ENCODE measurements around the gene OVCA2.

The OVCA2 gene

DNA sequence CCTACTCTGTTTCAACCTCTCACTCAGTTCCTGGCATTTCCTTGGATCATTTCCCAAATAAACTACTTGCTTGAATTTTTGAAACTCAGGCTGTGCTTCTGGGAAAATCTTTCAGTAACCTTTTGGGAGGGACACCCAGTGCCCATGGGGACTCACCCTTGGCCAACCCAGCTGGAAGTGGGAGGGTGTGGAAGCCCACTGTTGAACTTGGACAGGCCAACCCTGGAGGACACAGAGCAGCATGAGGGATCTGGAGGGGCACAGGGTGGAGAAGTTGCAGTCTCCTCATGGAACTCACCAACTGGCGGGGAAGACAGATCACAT lies 27.9 kb upstream of the OVCA2 start:
- no peak for DNase-seq

DNA sequence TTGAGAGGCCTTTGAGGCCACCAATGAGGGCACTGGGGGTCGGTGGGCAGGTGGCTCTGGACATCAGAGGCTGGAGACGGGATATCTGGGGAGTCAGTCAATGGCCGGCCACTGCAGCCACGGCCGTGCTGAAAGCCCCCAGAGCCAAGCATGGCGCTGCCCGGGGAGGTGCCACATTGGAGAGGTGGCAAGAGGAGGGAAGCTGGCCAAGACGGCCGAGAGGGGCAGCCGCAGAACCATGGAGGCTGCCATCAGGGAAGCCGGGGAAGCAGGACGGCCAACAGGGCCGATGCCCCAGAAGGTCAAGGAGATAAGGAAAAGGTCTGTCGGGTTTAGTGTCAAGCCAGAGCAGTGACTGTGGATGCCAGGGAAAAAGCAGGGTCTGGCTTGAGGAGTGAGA lies 26.5 kb upstream of the OVCA2 start:
- no peak for DNase-seq

DNA sequence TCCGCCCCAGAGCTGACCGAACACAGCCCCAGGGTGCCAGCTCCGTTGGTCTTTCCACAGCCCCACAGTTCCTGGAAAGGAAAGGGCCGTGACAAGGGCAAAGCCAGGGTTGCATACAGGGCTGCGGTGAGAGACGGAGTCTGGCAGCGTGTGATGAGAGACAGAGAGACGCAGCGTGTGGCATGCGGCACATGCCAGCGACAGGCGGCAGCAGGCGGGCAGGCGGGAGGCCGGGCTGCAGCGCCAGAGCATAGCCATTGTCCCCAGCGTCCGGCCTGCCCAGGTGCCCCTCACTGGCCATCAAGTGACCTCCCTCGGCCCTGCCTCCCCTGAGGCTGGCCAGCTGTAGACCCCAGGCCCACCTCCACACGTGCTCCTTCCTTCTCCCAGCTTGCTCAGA lies 25.3 kb upstream of the OVCA2 start:
- no peak for DNase-seq

DNA sequence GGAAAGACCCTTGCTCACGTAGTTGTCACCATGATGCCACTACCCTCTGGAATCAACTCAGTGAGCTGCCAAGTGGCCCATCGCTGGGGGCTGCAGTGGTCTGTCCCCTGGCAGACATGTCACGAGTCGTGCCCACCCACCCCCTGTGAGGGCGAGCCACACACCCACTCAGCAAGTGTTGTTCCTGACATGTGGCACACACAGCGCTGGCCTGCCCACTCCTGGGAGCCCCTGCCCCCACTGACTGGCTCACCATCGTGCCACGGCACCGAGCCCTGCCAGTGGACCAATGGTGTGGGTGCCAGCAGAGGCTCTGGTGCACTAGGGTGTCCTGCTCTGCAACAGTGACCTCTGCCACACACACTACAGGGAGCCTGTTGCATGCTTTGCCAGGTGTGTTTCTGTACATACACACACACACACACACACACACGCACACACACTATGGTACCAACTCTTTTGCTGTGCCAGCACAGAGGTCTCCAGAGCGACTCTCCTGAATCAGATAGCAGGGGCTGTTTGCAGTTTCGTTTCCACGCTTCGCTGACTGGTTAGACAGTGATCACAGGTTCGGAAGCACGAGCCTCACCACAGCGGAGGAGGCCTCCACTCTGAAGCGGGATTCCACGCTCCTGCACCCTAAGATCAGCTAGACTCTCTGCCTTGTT lies 24.4 kb upstream of the OVCA2 start:
- no peak for DNase-seq

DNA sequence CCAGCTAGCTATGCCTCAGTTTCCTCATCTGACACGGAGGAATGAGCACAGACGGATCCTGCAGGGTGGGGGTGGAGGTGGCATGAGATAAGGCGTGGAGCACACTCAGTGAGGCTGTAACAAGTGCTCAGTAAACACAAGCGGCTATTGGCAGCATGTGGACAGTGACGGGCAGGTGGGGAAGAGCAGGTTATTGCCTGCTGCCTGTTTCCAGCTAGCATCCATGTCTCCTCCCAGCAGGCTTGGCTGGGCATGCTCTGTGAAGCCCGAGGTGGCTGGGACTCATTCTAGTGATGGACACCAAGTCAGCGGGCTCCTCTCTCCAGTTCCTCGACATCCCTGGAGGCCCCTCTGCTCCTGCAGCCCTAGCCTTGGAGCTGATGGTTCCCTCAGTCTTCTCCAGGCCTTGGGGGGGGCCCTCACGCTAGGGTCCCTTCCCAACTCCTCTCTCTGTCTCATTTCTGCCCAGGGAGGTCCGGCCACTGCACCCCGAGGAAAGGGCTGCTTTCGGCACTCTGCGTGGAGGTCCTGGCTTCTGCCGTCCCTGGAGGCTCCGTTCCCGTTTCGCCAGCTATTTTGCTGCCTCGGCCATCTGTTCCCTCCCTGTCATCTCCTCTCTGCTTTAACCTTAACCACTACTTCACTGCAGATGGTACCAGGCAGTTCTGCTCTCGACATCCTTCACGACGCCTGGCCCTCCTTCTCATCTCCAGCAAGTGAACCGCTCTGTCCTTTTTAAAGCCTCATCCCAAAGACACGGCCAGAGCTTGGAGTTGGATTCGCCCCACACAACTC lies 22.9 kb upstream of the OVCA2 start:
- no peak for DNase-seq

DNA sequence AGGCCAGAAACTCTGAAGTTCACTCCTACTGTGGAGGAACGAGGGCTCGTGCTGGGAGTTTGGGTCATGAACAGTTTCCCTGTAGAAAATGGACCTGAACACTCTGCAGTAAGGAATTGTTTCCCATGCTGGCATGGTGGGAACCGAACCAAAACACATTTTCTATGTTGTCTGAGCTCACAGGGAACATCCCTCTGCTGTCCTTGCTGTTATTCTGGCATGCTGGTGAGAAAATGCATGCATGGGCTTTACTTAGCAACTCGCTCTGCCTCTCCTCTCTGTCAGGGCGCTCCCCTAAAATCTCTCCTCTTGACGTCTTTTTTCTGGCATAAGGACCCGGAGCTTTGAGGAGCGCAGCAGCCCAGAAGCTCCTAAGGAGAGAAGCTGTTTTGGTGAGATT lies 22.1 kb upstream of the OVCA2 start:
- no peak for DNase-seq

DNA sequence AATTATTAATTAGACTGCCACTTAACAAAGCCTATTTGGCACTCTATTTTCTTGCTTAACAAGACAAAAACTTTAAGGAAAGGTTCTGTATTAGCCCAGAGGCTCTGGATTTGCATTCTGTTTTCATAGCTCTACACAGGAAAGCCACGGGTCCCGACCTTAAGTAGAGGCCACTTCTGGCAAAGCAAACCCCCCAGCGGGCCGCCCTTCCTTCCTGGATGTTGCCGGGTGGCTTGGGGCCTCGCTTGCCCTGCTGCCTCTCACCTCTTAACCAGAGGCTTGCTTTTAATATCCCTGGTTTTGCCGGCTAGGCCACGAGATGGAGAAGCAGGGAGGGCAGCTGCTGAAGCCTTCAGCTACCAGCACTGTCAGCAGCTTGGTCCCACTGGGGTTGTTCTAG lies 21.1 kb upstream of the OVCA2 start:
- no peak for DNase-seq

DNA sequence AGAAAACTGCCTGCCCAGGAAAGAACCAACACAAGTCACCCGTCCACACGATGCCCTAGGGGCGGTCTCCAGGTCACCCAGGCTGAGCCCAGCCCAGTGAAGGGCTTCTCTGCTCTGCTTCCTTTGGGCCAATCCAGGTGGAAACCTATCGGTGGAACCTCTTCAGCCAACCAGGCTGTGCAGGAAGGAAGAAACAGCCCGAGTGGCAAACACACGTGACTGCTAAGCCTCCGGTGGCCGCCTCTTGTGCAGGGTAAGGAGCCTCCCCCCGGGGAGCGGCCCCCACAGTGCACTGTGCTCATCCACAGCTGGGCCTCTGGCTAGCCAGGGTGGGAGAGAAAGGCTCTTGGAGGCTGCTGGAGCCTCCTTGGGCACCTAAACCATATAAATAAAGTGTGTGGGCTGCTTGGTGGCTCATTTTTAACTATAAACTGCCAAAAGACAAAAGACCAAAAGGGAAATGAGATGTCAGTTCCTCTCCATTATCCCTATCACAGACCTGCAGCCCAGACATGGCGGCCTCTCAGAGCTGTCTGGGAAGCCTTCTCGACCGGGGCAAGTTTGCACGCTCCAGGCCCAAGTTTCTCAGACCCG lies 19.1 kb upstream of the OVCA2 start:
- DNase-seq: no peak

DNA sequence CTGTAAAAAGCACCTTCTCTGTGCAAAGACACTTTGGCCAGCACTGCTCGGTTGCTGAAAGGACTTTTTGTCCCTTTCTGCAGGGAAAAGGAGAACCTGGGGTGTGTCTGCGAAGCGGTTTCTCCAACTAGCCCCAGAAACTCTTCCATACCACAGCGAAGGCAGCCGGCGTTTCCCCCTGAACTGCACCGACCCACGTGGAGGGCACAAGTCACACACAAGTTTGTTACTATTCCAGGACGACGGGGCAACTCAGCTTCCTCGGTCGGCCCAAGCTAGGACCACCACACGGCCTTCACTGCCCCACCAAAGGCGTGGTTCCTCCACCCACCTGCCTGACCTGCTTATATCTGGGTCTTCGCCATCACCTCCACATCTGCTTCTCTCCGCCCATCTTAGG lies 18.6 kb upstream of the OVCA2 start:
- DNase-seq: peak in 1 of 4 experiments; percentile 14

DNA sequence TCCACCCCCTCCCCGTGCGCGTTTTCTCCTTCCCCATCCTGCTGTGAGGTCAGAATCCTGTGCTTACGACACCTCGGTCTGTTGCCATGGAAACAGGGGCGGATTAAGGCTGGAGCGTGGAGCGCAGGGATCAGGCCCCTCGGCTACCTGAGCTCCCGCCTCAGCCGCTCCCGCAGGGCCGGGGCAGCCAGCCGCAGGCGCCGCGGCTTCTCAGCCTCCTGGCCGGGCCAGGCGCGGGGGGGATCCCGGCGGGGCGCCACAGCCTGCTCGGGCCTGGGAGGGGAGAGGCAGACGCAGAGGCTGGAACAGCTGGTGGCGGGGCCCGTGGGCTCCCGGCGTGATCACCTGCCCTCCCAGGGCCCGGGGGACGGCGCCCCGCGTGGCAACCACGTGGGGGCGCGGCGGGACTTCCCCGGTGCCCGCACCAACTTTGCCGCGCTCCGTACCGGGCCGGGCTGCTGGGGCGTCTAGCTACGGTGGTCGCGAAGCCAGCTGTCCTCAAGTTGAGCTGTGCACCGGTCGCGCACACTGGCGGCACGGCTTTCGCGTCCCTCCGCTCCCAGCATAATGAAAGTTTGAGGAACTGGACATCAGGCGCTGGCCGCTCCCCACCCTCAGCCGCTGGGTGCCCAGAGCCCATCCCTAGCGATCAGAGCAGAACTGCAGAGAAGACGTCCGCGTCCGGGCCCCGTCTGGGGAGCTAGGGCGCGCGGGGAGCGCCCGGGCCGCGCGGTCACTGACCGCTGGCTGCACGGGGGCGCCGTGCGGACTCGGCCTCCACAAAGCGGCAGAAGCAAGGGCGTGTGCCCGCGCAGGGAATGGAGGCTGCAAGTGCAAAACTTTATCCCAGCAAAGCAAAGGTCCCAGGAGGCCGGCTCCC lies 17.9 kb upstream of the OVCA2 start:
- DNase-seq: peak; percentile 69 to 79 (median 77)

DNA sequence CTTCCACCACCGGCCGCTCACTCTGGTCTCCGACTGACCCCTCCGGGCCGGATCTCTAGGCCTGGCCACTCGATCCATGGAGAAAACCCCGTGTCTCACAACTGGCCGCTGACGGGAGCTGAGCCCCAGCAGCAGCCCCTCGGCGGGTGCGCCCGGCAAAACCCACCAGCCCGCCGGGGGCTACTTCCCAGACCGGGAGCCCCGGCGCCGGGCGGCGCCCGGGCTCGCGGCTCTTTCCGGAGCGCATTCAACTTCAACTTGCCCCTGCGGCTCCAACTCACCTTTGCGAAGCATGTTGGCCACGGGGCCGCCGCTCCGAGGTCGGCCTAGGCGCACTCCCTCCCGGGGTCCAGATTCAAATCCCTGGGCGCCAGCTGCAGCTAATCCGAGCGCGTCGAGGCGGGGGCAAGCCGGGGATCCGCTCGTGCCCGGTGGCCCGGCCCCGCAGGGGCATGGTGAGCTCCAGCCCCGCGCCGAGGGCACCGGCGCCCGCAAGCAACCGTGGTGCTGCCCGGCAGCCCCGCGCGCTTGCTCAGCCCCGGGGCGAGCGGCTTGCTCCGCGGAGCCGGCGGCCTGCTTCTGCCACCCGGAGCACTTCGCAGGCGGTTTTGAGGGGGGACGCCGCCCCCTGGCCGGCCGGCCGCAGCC lies 17.1 kb upstream of the OVCA2 start:
- DNase-seq: no peak

DNA sequence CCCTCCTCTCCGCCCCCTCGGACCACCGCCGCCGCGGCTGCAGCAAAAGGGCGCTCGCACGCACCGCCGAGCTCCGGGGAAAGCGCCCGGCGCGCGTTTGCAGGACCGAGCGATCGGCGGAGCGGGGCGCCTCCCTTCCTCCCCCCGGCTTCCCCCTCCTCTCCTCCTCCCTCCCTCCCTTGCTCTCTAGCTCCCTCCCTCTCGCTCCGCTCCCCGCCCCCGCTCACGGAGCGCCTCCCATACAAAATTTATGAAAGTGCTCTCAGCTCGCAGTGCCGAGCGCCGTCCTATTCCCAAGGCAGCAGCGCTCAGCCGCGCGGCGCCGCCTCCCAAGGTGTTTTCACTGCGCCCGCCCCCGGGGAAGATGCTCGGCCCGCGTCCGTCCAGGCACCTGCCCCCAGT lies 16.6 kb upstream of the OVCA2 start, which contains the start of gene RTN4RL1:
Gene RTN4RL1 (minus strand): TSS at position 115 of the 402 bp plus-strand sequence. CDS start 469 bp downstream, outside the sequence.
- peak; percentile 29 to 62 (median 46) for DNase-seq

DNA sequence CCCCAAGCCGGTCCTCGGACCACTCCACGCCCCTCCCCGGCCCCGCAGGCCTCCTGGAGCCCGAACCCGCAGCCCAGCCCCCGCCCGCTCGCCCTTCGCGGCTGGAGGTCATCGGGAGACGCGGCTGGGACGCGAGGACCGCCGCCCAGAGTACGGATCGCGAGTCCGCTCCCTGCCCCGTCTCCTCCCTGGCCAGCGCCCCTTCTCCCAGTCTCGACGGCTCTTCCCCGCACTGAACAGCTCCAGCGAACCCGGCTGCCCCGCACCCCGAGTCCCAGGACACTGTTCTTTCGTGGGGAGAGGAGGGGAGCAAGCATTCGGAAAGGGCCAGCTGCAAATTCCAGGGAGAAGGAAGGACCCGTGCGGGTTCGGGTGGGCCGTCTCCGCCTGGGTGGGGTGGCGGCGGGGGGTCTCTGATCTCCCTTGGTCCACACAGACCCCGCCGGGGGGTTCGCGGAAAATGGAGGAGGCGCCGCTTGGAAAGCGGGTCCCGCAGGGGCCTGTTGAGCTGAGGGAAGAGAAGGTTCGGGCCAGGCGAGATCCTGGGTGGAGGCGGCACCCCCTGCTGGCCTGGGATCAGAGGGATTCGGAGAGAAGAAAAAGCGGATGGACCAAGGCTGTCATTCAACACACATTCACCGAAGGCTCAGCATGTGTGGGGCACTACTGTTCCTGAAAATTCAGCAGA lies 16.1 kb upstream of the OVCA2 start:
- DNase-seq: peak; percentile 64 to 82 (median 72)

DNA sequence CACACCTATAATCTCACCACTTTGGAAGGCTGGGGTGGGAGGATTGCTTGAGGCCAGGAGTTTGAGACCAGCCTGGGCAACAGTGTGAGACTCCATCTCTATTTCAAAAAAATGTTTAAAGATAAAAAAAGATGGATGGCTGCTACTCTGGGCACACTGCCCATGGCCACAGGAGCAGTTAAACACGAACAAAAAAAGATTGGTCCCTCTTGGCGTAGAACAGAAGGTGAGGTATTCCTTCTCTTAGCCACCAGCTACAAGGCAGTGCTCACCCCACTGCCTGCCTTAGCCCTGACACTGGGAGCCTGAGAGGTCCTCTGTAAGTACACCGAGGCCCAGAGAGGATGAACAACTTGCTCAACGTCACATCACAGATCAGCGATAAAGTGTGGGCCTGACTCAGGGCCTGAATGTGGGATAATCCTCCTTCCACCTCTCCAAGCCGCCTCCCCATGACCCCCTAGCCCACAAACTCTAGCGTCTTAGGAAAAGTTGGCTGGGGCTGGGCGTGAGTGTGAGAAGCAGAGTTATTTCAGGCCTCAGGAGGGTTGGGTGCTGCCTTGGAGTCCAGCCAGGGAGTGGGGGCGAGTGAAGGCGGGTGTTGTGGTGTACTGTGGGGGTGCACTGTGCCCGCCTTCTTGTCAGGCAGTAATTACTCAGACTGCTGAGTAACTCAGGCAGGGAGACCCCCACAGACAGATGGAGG lies 14.1 kb upstream of the OVCA2 start:
- no peak for DNase-seq

DNA sequence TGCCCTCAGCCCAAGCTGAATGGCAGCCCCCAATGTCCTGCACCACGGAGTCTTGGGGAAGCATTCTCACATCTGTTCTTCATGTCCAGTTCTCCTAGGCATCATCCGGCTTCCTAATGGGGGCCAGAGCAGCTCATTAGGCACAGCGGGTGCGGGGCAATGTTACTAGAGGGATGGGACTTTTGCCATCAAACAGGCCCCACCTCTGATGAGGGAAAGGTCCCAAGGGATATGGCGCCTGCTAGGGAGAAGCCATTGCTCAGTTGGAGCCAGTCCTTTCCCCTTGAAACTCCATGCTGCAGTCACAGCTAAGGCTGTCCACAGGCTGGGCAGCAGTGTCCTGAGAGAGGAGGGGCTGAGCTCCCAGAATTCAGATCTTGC lies 13.6 kb upstream of the OVCA2 start:
- no peak for DNase-seq

DNA sequence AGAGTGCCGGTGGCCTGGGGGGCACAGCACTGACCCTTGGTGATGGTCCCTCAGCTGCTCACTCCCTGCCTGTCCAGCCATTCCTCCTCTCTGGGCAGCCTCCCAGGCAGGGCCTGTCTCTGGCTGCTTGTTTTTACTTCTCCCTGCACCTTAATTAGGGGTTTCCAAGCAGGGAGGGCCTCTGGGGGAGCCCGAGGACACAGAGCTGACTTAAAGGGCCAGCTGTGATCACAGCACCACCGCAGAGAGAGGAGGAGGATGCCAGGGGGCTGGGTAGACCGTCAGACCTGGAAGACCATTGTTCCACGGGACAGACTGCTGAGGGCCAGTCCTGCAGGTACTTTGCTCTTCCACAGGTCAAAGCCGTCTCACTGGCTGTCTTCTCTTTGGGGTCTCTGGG lies 13.1 kb upstream of the OVCA2 start:
- peak in 1 of 4 experiments; percentile 16 for DNase-seq

DNA sequence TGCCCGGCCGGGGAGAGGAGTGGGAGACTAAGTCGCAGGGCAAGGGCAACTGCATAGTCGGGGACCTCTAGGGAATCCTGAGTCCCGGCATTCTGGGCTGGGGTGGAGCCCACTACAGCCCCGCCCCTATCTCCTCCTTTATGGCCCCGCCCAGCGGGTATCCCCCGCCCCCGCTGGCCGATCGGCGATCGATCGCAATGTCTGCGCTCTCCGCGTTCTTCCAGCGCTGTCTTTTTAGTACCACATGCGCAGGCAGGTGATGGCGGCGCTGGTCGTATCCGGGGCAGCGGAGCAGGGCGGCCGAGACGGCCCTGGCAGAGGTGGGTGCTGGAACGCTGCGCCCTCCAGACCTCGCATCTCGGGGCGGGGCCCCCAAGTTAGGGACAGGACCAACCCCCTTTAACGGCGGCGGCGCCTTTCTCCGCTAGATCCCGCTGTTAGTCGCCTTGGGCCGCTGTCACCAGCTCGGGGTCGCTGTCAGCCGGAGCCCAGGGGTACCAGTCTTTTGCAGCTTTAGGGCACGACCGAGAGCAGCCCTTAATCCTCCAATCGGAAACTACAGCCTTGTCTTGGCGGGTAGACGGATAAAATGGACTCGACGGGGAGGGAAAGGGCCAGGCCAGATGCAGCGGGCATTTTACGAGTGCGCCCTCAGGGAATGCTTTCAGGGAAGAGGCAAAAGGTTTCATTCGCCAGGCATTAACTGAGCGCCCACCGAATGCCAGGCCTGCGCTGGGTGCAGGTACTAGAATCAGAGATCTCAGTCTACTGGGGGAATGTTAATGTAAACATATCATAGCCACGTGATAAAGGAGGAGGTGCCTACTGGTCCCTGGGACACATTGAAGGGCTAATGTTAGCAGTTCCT lies 11.7 kb upstream of the OVCA2 start, which contains the start of gene DPH1:
Gene DPH1 (plus strand): TSS at position 243 of the 868 bp plus-strand sequence. CDS start 17 bp downstream, at position 260.
- DNase-seq: peak; percentile 87 to 94 (median 92)

DNA sequence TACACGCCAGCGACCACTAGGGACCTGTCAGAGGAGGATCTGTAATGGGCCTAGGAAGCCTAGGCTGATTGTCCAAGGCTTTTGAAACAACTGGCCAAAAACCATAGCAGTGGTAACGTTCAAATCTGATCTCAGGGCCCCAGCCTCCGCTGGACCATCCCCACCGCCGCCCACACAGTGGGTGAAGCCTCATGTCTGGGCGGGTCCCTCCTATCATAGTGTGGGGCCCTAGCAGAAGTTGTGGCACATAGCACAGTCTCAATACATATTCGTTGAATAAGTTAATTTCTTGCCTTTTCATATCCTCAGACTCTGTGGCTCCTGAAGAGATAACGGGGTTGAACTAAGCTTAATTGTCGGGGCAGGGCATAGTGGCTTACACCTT lies 11.1 kb upstream of the OVCA2 start:
- peak in 1 of 4 experiments; percentile 85 for DNase-seq

DNA sequence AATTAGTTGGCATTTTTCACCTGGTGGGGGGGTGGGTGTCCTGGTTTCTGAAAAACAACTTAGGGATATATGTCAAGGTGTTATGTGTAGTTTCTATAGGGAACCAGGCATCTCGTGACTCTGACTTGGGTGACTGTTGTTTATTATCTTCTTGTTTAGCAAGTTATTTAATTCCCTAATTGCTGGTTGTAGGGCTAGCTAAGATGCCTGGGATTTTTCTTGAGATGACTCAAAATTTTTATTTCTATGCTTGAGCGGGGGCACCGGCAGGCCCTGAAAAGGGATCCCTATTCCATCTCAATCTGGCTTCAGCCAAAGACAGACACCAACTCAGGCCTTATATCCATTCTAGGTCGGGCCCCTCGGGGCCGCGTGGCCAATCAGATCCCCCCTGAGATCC lies 8.7 kb upstream of the OVCA2 start:
- DNase-seq: no peak

DNA sequence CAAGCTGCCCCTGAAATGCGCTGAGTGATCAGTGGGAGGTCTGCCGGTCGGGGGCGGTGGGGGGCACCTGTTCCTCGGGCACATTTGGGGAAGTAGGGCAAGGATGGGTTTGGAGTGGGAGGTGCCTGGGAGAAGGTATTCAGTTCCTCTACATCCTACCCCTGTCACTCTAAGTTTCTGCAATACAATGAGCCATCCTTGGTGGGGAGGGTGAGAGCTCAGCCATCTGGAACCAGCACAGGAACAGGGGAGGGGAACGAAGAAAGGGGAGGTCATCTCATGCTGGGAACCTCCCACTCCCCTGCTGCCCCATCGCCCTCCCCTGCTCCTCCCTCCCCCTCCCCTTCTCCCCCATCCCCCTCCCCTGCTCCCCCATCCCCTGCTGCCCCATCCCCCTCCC lies 7.7 kb upstream of the OVCA2 start:
- DNase-seq: no peak
